ENCODE data around the gene QPCT. TPM values are rescaled to one million over a fixed set of nuclear protein-coding genes. Genes with fewer than 3 reads are reported as not detected.

Gene QPCT
- total and polyA plus RNA-seq, 2 of the 4 experiments (the other 2 are of a cell fraction): 1.9 to 2.2 TPM

GRCh38 chr2:37367310-37367709 is 22.9 kb downstream of the QPCT start:
- ChIA-PET CTCF (interaction anchor here (1.0 kb wide), 1 partner anchor 11 kb away, joined by 3 read pairs; no protein-coding TSS in a partner anchor), POLR2A (ENCODE audit: unreplicated experiment) (no interaction called here)
- Histone ChIP-seq H4K20me1 (ENCODE audit: insufficient read depth, low read length) (no peaks in the 10 kb centered on the region), H4K91ac (ENCODE audit: insufficient read depth, low read depth, low read length) (no peak overlapping the region), H3K4me2 (ENCODE audit: low read depth, low read length) (no peak overlapping the region), H3K4me1 (ENCODE audit: control insufficient read depth, insufficient read depth, low read length) (no peaks in the 10 kb centered on the region), H2AFZ (replicated peaks; ENCODE audit: low read length, poor library complexity) (no peak overlapping the region), H3K27me3 (ENCODE audit: control insufficient read depth, insufficient read depth, low read length) (peaks cover 7% of the 10 kb centered on the region; the same call in 1 of the 2 replicates), H2BK5ac (ENCODE audit: low read depth, low read length, poor library complexity, severe bottlenecking) (no peak overlapping the region), H3K27ac (ENCODE audit: insufficient read depth, low read length) (no peak overlapping the region), H2BK15ac (ENCODE audit: low read depth, low read length) (no peak overlapping the region), H3K14ac (replicated peaks; ENCODE audit: low read depth, low read length) (no peak overlapping the region), H3K4me3 (ENCODE audit: insufficient read depth, low read depth, low read length) (no peak overlapping the region), H3K23ac (ENCODE audit: low read depth, low read length) (no peak overlapping the region), H4K5ac (ENCODE audit: low read depth, low read length) (no peak overlapping the region), H3K18ac (ENCODE audit: low read depth, low read length) (no peak overlapping the region), H3K79me1 (ENCODE audit: low read depth in 1 of 2, low read length in 2 of 2) (no peaks in the 10 kb centered on the region), H3K36me3 (ENCODE audit: control insufficient read depth, insufficient read depth, low read length) (no peaks in the 10 kb centered on the region), H4K8ac (ENCODE audit: low read depth in 2 of 2, low read length in 2 of 2) (no peak overlapping the region), H2BK120ac (ENCODE audit: low read depth, low read length) (no peak overlapping the region), H2BK20ac (ENCODE audit: low read depth, low read length) (no peak overlapping the region), H2AK9ac (replicated peaks; ENCODE audit: low read depth, low read length, poor library complexity) (no peak overlapping the region), H3K9me1 (ENCODE audit: insufficient read depth, low read length) (no peaks in the 10 kb centered on the region), H3K4ac (ENCODE audit: low read depth, low read length) (no peak overlapping the region), H3K56ac (ENCODE audit: extremely low read depth, insufficient read depth, low read length) (no peak overlapping the region), H3K9me3 (ENCODE audit: control insufficient read depth, insufficient read depth, low read length) (no peaks in the 10 kb centered on the region), H2AK5ac (ENCODE audit: low read depth, low read length) (0 out of 2 replicates have a peak overlapping the region, but pooled peaks have one; percentile 4), H3K9ac (ENCODE audit: low read depth, low read length) (no peak overlapping the region)
- intact Hi-C loops (cut with micrococcal nuclease) (no loop called here), in situ Hi-C loops (cut with MboI; ENCODE audit: low sequenced_read_pairs) (no loop called here), dilution Hi-C loops (cut with HindIII; ENCODE audit: low sequenced_read_pairs, unreplicated experiment) (no loop called here)
- TF ChIP-seq CEBPB (IDR thresholded peaks at IDR 0.05; ENCODE audit: low read depth, low read length): peak; percentile 18; the same call in 1 of the 2 replicates
- no peak for TF ChIP-seq FOS (IDR thresholded peaks at IDR 0.05; ENCODE audit: low read depth, low read length)
- no peak for TF ChIP-seq RFX5 (IDR thresholded peaks at IDR 0.05; ENCODE audit: low read depth, low read length)
- TF ChIP-seq MAFK (IDR thresholded peaks at IDR 0.05; ENCODE audit: low read depth, low read length): no peak
- 91% methylated on average over 5 of the region's 7 CpGs; no CpG with 5 or more reads in 1 of the 2 experiments for WGBS, 2 experiments (ENCODE audit: extremely low coverage in 2 of 2, insufficient read length in 1 of 2)
- no TSS peak for BruUV-seq (replicated peaks)
- peak; percentile 46 for DNase-seq
- ATAC-seq (ENCODE audit: low read depth): peak; percentile 92

Measured in IMR-90 (cell line).